ENCODE data around the gene THSD8. TPM values are rescaled to one million over a fixed set of nuclear protein-coding genes. Genes with fewer than 3 reads are reported as not detected.
"Not testable (repeated sequence)": the region's sequence is repeated elsewhere in the genome, so short reads cannot be mapped to it uniquely, and the experiment has no call there.

THSD8 gene
- total RNA-seq, 1 donor from 2014 or later: 0.94 TPM

DNA sequence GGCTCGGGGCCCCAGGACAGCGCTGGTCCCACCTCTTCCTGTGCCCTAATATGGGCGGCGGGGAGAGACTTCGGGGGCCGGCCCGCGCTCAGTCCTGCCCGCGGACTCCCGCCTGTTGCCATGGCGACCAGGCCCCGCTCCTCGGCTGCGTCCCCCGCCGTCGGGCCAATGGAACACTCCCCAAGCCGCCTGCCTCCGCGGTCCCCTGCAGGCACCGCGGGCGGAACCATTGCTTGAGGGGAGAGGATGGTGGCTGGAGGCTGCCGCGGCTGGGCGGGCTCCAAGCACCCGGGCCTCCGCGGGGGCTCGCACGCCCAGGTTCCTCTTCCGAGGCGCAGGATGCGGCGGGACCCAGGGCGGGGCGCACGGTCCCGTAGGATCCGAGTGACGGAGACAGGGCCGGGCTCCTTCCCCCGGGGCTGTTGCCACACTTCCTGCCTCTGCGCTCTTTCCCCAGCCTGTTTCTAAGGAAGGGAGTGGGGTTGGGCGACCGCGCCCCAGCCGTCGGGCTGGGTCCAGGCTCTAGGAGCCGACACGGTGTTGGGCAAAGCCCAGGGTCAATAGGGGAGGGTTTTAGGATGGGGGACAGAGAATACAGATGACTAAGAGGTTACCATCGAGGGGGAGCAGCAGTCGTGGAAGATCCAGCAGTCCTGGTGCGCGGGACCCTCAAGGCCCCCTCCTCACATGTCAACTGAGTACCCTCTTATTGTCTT is 11.8 kb upstream of the THSD8 start:
- intact Hi-C loops (cut with DNase I): loop anchor here (5.0 to 10.0 kb wide), 2 partner anchors 362 to 1055 kb away; partner anchors contain the start of genes IER2 and STX10
- peak; percentile 99 for DNase-seq (ENCODE audit: low spot score)

DNA sequence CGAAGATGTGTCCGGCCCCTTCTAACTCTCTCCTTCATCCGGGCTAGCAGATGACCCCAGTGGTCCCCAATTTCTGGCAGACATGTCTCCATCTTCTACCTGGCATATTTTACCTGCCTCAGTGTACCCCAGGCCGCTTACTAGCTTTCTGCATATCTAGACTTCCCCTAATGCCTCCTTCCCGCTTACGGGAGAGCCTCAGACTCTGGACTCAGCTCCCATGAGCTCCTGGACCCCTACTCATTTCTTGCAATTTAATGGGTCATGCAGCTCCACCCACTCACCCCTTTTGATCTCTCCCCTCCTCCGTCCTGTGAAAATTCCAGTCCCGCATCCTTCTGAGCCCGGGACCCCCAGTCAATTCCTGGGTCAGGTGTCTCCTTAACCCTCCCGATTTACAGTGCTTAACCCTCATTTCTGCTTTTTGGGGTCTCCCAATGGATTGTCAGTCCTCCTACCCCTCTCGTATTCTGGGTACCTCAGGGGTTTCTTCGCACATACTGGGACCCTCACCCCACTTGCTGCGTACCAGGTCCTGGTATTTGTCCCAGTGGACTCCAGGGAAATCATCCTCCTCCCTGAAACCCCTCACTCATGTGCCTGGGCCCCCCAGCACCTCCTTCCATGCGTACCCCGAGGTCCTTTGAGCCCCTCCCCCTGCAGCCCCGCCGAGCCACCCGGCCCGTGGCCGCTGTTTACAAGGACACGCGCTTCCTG is 11.1 kb upstream of the THSD8 start:
- DNase-seq (ENCODE audit: low spot score): no peak
- intact Hi-C loops (cut with DNase I): loop anchor here (5.0 to 10.0 kb wide), 2 partner anchors 362 to 1054 kb away; partner anchors contain the start of genes IER2 and STX10

DNA sequence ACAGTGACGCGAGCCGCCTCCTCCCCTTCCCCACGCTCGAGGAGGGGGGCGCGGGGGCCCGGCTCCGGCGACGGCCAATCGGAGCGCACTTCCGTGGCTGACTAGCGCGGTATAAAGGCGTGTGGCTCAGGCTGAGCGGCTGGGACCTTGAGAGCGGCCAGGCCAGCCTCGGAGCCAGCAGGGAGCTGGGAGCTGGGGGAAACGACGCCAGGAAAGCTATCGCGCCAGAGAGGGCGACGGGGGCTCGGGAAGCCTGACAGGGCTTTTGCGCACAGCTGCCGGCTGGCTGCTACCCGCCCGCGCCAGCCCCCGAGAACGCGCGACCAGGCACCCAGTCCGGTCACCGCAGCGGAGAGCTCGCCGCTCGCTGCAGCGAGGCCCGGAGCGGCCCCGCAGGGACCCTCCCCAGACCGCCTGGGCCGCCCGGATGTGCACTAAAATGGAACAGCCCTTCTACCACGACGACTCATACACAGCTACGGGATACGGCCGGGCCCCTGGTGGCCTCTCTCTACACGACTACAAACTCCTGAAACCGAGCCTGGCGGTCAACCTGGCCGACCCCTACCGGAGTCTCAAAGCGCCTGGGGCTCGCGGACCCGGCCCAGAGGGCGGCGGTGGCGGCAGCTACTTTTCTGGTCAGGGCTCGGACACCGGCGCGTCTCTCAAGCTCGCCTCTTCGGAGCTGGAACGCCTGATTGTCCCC is 10.4 kb upstream of the THSD8 start, which contains the start of gene JUNB:
Gene JUNB (plus strand): TSS at position 142 of the 706 bp plus-strand sequence. CDS start 286 bp downstream, at position 428.
- peak; percentile 100 for DNase-seq (ENCODE audit: low spot score)
- intact Hi-C loops (cut with DNase I): loop anchor here (5.0 to 10.0 kb wide), 2 partner anchors 361 to 1053 kb away; partner anchors contain the start of genes IER2 and STX10

DNA sequence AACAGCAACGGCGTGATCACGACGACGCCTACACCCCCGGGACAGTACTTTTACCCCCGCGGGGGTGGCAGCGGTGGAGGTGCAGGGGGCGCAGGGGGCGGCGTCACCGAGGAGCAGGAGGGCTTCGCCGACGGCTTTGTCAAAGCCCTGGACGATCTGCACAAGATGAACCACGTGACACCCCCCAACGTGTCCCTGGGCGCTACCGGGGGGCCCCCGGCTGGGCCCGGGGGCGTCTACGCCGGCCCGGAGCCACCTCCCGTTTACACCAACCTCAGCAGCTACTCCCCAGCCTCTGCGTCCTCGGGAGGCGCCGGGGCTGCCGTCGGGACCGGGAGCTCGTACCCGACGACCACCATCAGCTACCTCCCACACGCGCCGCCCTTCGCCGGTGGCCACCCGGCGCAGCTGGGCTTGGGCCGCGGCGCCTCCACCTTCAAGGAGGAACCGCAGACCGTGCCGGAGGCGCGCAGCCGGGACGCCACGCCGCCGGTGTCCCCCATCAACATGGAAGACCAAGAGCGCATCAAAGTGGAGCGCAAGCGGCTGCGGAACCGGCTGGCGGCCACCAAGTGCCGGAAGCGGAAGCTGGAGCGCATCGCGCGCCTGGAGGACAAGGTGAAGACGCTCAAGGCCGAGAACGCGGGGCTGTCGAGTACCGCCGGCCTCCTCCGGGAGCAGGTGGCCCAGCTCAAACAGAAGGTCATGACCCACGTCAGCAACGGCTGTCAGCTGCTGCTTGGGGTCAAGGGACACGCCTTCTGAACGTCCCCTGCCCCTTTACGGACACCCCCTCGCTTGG is 9.6 kb upstream of the THSD8 start:
- DNase-seq (ENCODE audit: low spot score): peak; percentile 87
- intact Hi-C loops (cut with DNase I): loop anchor here (5.0 to 10.0 kb wide), 2 partner anchors 360 to 1053 kb away; partner anchors contain the start of genes IER2 and STX10

DNA sequence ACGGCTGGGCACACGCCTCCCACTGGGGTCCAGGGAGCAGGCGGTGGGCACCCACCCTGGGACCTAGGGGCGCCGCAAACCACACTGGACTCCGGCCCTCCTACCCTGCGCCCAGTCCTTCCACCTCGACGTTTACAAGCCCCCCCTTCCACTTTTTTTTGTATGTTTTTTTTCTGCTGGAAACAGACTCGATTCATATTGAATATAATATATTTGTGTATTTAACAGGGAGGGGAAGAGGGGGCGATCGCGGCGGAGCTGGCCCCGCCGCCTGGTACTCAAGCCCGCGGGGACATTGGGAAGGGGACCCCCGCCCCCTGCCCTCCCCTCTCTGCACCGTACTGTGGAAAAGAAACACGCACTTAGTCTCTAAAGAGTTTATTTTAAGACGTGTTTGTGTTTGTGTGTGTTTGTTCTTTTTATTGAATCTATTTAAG is 9.0 kb upstream of the THSD8 start:
- DNase-seq (ENCODE audit: low spot score): no peak
- intact Hi-C loops (cut with DNase I): loop anchor here (5.0 to 10.0 kb wide), 2 partner anchors 359 to 1052 kb away; partner anchors contain the start of genes IER2 and STX10

DNA sequence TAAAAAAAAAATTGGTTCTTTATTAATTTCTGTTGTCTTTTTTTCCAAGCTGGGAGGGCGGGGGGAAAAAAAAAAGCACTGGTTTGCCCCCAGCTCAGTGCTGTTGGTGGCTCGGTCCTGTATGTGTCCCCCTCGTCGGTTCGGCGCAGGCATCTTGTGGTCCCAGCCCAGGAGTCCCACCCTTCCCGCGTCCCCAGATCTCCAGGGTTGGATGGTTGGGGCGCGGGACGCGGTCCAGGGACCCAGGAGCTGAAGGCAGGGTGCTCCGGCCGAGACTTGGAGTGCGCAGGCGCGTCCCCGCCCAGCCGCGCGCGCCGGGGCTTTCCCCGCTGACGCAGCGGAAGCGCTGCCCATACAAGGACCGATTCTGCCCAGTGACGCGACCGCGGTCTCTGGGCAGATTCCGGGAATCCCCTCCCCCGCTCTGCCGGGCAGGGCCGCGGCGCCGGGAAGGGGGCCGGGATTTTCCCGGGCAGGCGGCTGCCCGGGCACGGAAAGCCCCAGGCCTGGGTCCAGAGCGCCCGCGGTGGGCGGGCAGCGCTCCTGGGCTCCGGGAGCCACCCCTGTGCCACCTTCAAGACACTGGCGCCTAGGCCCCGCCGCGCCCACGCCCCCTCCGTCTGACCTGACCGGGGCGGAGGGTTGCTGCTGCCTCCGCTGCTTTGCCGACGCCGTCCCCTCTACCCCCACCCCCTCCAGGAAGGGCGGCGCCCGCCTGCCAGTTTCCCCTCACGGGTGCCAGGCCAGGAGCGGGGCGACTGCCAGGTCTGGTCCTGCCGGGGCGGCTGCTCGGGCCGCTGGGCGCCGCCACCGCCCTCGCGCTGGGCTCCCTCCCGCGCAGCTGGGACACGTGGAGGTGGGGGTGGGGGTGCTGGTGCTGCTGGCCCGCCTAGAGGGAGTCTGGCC is 8.3 kb upstream of the THSD8 start:
- intact Hi-C loops (cut with DNase I): loop anchor here (1.0 to 10.0 kb wide), 3 partner anchors 15 to 1051 kb away; partner anchors contain the start of genes IER2 and STX10
- DNase-seq (ENCODE audit: low spot score): peak; percentile 96

DNA sequence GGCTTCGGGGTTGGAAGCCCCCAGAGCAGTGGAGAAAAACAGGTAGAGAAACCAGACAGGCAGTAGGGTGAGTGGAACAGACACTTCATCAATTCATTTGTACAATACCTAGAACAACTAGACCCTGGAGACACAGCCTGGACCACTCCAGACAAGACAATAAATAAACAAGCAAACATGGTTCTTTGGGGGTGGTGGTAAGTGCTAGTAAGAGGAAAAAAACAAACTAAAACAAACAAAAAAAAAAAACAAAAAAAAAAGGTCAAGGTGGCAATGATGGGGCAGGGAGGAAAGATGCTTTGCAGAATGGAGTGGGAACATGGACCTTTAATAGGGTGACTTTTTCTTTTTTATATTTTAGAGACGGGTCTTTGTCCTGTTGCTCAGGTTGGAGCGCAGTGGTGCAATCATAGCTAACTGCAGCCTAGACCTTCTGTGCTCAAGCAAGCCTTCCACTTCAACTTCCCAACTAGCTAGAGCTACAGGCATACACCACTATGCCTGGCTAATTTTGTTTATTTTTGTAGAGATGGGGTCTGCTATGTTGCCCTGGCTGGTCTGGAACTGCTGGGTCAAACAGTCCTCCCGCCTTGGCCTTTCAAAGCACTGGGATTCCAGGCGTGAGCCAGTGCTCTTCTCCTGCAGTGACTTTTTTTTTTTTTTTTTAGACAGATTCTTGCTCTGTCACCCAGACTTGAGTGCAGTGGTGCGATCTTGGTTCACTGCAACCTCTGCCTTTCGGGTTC is 7.5 kb upstream of the THSD8 start:
- intact Hi-C loops (cut with DNase I): loop anchor here (1.0 to 10.0 kb wide), 3 partner anchors 16 to 1050 kb away; partner anchors contain the start of genes IER2 and STX10
- DNase-seq (ENCODE audit: low spot score): no peak

DNA sequence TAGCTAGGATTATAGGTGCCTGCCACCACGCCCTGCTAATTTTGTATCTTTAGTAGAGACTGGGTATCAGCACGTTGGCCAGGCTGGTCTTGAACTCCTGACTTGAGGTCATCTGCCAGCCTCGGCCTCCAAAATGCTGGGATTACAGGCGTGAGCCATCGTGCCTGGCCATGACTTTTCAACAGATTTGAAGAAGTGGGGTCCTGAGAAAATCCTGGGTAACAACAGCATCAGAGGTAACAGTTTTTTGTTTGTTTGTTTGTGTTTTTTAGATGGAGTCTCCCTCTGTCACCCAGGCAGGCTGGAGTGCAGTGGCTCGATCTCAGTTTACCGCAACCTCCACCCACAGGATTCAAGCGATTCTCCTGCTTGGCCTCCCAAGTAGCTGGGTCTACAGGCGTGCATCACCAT is 6.9 kb upstream of the THSD8 start:
- DNase-seq (ENCODE audit: low spot score): no peak
- intact Hi-C loops (cut with DNase I): loop anchor here (1.0 to 10.0 kb wide), 5 partner anchors 17 to 1050 kb away; partner anchors contain the start of genes IER2, STX10 and TNPO2

DNA sequence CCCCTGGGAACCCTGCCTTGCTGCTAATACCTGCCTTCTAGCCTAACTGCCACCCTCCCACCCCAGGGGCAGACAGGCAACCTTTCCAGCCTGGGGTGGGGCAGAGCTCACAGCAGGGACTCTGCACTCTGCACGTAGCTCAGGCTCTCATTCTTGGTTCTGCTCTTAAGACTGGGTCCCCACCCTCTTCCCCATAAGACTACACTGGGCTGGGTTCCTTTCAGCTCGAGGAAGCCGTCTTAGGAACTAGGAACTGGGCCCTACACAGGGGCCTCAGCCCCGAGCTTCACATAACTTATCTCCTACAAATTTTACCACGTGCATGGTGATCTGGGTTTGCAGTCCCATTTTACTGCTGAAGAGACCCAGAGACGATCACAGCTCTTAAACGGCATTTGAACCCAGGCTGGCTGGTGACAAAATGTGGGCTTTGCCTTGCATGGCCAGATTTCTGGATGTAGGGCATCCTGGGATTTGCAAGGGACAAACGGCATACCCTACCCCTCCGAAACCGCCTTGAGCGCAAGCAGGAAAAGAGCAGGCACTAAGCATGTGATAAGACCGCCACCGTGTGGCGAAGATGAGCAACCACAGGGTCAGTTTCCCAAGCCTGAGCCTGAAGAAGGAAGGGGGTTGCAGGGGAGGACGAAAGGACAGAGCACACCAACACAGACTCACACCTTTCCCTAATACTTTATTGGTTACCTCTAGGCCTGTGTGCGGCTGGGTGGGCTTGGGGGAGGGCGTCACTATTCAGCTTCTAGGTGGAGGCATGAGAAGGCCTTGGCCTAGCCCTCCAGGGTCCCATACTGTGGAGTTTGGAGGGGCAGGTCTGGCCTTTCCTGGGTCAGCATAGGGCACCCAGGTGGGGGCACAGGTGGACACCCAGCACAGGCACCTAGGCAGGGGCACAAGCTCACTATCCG is 5.5 kb upstream of the THSD8 start:
- intact Hi-C loops (cut with DNase I): loop anchor here (5.0 to 10.0 kb wide), 3 partner anchors 34 to 1048 kb away; partner anchors contain the start of gene TNPO2
- peak; percentile 94 for DNase-seq (ENCODE audit: low spot score)

DNA sequence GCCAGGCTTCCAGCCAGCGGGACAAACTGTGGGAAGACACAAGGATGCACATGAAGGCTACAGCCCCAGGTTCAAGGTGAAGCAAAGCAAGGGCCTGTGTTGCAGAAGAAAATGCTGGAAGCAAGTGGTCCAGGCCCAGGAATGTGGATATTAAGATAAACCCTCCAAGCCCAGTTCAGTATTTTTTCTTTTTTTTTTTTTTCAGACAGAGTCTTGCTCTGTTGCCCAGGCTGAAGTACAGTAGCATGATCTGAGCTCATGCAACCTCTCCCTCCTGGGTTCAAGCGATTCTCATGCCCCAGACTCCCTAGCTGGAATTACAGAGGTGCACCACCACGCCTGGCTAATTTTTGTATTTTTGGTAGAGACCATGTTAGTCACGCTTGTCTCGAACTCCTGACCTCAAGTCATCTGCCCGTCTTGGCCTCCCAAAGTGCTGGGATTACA is 4.7 kb upstream of the THSD8 start:
- DNase-seq (ENCODE audit: low spot score): no peak
- intact Hi-C loops (cut with DNase I): loop anchor here (5.0 to 10.0 kb wide), 3 partner anchors 35 to 1048 kb away; partner anchors contain the start of gene TNPO2

DNA sequence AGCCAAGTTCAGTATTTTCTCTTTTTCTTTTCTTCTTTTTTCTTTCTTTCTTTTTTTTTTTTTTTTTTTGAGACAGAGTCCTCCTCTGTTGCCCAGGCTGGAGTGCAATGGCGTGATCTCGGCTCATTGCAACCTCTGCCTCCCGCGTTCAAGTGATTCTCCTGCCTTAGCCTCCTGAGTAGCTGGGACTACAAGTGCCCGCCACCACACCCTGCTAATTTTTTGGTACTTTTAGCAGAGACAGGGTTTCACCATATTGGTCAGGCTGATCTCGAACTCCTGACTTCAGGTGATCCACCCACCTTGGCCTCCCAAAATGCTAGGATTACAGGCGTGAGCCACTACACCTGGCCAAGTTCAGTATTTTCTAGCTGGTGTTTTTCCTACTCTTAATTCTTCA is 4.3 kb upstream of the THSD8 start:
- intact Hi-C loops (cut with DNase I): loop anchor here (5.0 to 10.0 kb wide), 3 partner anchors 35 to 1047 kb away; partner anchors contain the start of gene TNPO2
- DNase-seq (ENCODE audit: low spot score): not testable (repeated sequence)

DNA sequence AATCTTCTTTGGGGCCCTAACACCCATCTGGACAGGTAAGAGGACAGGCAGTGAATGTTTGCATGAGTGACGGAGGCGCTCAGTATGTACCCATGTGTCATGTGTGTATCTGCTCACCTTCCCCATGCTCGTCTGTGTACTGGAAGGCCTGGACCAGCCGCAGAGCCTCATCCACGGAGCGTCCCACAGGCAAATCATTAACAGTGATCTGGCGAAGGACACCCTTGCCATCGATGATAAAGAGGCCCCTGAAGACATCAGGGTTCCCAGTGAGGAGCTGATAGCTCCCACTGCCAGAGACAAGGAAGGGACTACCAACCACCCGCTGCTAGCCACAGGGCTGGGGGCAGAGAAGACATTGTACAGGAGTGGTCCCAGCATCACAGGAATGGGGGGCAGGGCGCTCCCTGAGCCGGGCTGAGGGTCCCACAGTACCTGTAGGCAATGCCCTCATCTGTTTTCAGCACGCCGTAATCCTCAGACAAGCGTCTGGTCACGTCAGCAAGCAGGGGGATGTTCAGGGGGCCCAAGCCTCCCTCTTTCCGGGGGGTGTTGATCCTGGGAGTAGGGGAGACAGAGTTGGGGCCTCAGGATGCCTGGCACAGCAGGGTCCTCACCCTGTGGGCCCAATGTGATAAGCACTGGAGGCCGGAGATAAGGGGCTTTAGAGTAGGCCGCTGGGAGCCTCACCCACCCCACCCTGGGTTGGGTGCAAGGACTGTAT is 2.0 kb upstream of the THSD8 start:
- intact Hi-C loops (cut with DNase I): loop anchor here (5.0 to 10.0 kb wide), 5 partner anchors 37 to 1045 kb away; partner anchors contain the start of genes DHPS, MAST1 and TNPO2
- no peak for DNase-seq (ENCODE audit: low spot score)

DNA sequence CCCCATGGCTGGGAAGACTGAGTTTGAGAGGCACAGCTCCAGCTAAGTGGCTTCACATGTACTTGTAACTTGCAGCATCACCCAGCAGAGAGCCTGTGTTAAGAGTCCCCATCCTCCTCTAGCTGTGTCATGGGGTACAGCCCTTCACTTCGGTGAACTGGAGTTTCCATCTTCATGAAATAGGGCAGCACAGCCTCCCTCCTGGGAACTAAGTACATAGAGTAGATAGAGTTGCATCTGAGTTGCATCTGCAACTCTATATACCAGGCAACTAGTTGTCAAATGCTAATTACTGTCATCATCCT is 1.5 kb upstream of the THSD8 start:
- intact Hi-C loops (cut with DNase I): loop anchor here (5.0 kb wide), 2 partner anchors 37 to 118 kb away; partner anchors contain the start of genes DHPS and MAST1
- DNase-seq (ENCODE audit: low spot score): no peak

DNA sequence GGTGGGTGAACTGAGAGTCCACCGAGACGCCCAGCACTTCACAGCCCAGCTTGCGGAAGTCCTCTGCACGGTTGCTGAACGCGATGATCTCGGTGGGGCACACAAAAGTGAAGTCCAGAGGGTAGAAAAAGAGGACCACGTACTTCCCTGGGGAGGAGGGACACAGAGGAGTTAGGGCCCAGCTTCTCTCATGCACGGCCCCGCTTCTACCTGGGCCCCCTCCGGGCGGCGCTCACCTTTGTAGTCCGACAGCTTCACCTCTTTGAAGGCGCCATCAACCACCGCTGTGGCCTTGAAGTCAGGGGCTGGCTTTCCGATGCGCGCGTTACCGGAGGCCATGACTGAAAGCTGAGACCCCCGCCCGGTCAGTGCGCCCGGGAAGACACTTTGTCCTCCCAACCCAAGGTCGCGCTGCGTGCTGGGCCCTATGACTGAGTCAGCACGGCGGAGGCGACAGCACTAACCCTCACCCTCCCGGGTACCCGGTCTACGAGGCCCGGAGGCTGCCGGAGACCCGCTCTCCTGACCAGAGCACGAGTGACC is 875 bp upstream of the THSD8 start:
- no peak for DNase-seq (ENCODE audit: low spot score)
- intact Hi-C loops (cut with DNase I): loop anchor here (5.0 kb wide), 2 partner anchors 36 to 119 kb away; partner anchors contain the start of genes DHPS and MAST1

Measured in cardiac septum (tissue), 1 donor.